NCI-H146 treated with DMSO at 0.1 percent for 48 hours (cell line): Measurements from ENCODE around the gene SLC37A4.
"Not testable (repeated sequence)": the region's sequence is repeated elsewhere in the genome, so short reads cannot be mapped to it uniquely, and the experiment has no call there.

Experiments used
- DNase-seq: peaks from one replicate; lab custom pipeline; 2025; ENCODE audit not compliant: unreplicated experiment; lab: John Stamatoyannopoulos, UW

Gene SLC37A4

GRCh38 chr11:119042927-119043326, 12.2 kb upstream of the SLC37A4 start:
- DNase-seq = no peak

GRCh38 chr11:119041821-119042514, 11.3 kb upstream of the SLC37A4 start:
- no peak for DNase-seq

GRCh38 chr11:119039471-119039870, 8.8 kb upstream of the SLC37A4 start:
- DNase-seq = not testable (repeated sequence)

GRCh38 chr11:119038884-119039283, 8.2 kb upstream of the SLC37A4 start:
- no peak for DNase-seq

GRCh38 chr11:119034813-119035212, 4.1 kb upstream of the SLC37A4 start:
- no peak for DNase-seq

- not testable (repeated sequence) for DNase-seq
Measured at GRCh38 chr11:119033421-119033820, 2.7 kb upstream of the SLC37A4 start.

GRCh38 chr11:119031912-119032280, 1.2 kb upstream of the SLC37A4 start:
- no peak for DNase-seq

- DNase-seq = no peak
Measured at GRCh38 chr11:119030029-119030328, 698 bp downstream of the SLC37A4 start.

GRCh38 chr11:119029340-119030028, 1.2 kb downstream of the SLC37A4 start:
- no peak for DNase-seq

- no peak for DNase-seq
Measured at GRCh38 chr11:119029069-119029339, 1.7 kb downstream of the SLC37A4 start.

- DNase-seq = no peak
Measured at GRCh38 chr11:119028346-119029068, 2.2 kb downstream of the SLC37A4 start.

GRCh38 chr11:119027561-119028345, 2.9 kb downstream of the SLC37A4 start:
- no peak for DNase-seq

GRCh38 chr11:119026970-119027369, 3.7 kb downstream of the SLC37A4 start:
- no peak for DNase-seq

- no peak for DNase-seq
Measured at GRCh38 chr11:119025978-119026766, 4.5 kb downstream of the SLC37A4 start.

- DNase-seq = no peak
Measured at GRCh38 chr11:119025541-119025940, 5.1 kb downstream of the SLC37A4 start.

- DNase-seq = no peak
Measured at GRCh38 chr11:119025099-119025473, 5.6 kb downstream of the SLC37A4 start.

- DNase-seq = no peak
Measured at GRCh38 chr11:119024430-119025098, 6.1 kb downstream of the SLC37A4 start.

GRCh38 chr11:119023741-119024140, 6.9 kb downstream of the SLC37A4 start:
- no peak for DNase-seq

- no peak for DNase-seq
Measured at GRCh38 chr11:119021631-119022030, 9.0 kb downstream of the SLC37A4 start.

GRCh38 chr11:119019996-119020395, 10.7 kb downstream of the SLC37A4 start:
- DNase-seq = no peak
